NCI-H2081 treated with DMSO at 0.1 percent for 48 hours (cell line): Measurements from ENCODE around the gene MAP4K4.
"Not testable (repeated sequence)": the region's sequence is repeated elsewhere in the genome, so short reads cannot be mapped to it uniquely, and the experiment has no call there.

Source experiments
- DNase-seq: peaks from one replicate; lab custom pipeline; 2025; lab: John Stamatoyannopoulos, UW

Gene MAP4K4

DNA sequence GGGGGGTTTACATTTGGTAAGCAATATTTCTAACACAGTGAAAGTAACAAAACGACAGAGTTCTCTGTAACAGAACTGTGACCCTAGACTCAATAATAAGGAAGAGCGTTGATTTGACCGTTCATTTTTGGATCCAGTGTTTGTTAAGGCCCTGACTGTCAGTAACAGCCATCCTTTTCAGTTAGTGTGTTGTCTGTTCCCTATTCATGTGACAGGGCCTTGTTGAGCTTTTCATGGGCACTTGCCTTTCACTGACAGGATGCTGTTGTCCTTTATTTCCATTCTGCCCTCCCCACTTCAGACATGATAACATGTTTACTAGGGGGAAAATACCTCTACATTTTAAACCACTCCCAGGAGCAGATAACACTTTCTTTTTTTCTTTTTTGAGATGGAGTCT lies 45.8 kb downstream of the MAP4K4 start:
- no peak for DNase-seq

DNA sequence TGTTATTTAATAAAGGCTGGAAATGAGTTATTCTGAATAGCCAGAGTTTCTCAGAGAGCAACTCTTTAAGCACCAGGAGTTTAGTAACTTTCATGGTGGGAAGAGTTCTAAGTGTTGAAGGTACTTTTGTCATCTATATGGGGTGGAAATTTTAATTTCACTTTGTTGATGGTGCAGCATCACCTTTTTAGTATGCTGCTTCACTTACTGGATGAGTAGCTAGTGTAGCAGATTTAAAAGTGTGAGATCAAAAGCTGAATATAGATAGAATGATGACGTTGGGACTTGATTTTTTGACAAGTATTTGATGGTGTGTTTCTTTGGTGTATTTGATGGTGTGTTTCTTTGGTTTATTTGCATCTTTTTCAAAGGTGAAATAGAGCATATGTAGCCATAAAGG lies 47.3 kb downstream of the MAP4K4 start:
- DNase-seq: no peak

DNA sequence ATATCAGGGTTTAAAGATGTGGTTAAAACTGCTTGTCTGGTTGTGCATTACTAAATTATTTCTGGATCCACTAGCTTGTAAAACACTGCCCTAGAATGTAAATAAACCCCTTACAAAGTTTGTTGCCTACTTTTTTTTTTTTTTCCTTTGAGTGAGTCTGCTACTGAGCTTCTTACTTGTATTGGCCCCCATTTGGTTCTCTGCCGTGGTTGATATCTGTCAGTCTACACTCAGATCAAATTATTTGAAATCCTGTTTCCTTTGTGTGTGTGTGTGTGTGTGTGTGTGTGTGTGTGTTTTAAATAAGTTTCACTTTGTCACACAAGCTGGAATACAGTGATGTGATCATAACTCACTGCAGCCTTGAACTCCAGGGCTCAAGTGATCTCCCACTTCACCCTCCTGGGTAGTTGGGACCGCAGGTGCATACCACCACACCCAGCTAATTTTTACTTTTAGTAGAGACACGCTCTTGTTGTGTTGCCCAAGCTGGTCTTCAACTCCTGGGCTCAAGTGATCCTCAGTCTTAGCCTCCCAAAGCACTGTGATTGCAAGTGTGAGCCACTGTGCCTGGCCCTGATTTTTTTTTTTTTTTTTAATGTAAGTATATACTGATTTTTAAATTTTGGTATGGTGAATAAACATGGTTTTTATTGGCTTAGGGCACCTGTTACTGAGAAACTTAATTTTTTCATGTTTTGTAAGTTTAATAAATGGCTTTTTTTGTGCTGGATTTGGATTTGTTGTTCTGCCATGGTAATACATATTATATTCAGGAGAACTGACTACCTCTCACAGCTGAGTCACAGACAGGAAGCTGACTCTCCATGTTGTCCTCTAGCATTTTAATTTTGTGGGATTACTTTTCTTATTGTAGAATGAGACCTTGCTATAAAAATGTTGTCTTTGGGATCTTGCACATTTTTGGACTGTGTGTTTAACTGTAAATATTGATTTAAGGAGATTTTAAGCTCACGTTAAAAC lies 48.5 kb downstream of the MAP4K4 start:
- no peak for DNase-seq

DNA sequence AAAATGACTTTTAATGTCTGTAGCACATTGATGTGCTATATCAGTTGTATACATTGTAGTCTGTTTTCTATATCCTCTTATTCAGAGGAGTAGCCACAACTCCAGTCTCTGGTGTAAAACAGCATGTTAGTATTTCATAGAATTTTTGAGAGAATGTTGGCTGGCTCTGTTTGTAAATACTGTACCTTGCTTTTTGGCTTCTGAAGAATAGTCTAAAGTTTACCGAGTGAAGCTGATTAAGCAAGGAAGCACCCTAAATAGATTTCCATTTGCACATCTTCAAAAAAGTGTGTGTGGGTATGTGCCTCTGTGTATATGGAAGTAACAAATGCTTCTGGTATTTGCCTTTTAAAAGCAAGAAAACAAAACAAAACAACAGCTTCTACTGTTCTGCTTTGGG lies 50.5 kb downstream of the MAP4K4 start:
- DNase-seq: no peak

DNA sequence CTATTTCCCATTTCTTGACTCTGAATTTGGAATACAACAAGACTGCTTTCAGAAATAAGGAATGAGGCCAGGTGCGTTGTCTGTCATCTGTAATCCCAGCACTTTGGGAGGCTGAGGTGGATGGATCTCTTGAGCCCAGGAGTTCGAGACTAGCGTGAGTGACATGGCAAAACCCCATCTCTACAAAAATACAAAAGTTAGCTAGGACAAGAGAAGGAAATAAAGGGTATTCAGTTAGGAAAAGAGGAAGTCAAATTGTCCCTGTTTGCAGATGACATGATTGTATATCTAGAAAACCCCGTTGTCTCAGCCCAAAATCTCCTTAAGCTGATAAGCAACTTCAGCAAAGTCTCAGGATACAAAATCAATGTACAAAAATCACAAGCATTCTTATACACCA lies 51.0 kb downstream of the MAP4K4 start:
- not testable (repeated sequence) for DNase-seq

DNA sequence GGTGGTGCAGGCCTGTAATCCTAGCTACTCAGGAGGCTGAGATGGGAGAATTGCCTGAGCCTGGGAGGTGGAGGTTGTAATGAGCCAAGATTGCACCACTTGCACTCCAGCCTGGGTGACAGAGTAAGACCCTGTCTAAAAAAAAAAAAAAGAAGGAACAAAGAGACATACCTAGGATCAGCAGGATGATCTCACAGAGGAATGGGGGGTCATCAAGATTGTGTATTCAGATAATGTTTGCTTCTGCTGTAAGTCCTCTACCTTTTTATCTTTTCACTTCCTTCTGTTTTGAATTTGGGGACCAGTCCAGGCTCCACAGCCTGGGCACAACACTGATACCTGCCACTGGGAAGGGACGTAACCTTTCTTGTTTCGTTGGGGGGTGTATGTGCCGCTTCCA lies 53.2 kb downstream of the MAP4K4 start:
- no peak for DNase-seq

DNA sequence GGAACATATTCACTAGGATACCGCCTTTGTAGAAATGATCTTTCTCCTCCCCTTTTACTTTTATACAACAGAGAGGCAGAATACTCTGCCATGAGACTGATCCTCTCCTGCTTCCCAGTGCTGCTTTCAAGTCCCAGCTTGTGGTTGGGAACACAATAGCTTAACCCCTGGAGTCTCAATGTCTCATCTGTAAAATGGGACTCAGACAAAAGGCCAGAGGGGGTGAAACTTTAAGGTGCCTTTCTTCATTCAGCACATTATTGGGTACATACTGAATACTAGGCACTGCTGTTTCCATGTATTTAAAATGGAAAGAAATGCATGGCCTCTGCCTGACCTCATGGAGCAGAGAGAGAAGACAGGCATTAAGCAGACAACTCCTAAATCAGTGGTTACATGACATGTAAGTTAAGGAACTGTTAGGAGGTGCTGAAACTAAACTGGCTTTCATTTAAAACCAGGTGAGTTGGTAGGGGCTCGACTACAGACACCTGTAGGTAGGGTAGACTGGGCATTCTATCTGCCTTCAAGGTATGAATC lies 53.8 kb downstream of the MAP4K4 start:
- no peak for DNase-seq

DNA sequence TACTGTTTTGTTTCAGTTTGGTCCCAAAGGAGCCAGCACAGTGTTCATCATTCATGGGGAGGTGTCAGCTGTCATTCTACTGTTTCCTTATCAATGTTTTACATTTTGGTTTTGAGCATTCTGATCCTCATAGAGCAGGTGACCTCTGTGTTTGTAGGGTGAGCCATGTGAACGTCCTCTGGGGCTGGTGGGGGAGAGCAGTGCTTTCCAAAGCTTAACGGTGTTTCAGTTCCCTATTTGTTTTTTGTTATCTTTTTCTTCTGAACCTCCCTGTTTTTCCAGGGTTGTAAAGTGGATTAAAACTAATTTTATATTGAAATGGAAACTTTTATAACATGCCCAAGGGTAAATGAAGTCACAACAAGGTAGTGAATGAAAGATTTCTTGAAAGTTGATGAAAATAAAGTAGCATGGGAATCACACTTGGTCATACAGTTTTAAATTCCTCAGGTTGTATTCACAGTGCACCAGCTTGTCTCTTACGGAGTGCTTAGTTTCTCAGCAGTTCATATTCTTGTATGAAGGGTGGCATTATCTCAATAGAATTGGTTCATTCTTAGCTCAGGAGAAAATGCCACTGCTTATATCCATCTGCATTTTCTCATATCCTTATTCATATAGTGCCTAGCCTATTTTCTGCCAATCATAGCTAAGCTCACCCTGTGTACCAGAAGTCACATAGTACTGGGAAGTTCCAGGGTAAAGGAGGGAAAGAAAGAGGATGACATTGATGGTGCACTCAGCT lies 54.5 kb downstream of the MAP4K4 start:
- no peak for DNase-seq

DNA sequence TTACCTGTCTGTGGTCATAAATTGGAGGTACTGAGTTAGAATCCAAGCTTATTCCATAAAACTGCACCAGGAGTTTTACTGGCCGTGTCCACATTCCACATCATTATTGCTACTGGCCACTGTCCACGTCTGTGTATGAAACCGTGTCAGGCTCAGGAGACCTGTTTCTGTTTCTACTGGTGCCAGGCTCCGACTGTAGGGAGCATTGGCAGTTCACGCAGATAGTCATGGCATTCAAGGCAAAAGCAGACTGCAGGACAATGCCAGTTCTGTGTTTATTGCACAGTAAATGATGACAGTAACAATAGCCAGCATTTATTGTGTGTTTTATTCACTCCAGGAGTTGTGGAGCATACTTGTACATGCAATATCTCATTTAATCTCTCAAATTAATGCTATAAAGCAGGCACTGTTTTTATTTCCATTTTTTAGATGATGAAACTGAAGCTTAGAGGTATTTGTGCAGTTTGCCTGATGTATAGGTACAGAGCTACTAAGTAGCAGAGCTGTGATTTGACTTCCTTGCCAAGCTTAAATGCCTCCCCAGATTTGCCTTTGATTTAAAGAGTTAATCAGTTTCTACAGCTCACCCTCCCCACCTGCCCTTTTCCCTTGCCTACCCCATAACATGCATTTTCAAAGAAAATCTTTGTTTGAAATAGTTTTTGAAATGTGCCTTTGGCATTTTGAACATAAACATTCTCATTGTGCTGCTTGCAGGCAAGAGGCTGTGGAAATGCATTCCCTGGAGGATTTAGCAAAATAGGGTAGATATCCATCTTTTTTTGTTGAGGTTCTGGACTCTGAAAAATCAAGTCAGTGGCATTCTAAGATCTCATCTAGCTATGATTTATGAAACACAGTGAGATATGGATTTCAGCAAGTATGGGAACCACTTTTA lies 55.5 kb downstream of the MAP4K4 start:
- no peak for DNase-seq

DNA sequence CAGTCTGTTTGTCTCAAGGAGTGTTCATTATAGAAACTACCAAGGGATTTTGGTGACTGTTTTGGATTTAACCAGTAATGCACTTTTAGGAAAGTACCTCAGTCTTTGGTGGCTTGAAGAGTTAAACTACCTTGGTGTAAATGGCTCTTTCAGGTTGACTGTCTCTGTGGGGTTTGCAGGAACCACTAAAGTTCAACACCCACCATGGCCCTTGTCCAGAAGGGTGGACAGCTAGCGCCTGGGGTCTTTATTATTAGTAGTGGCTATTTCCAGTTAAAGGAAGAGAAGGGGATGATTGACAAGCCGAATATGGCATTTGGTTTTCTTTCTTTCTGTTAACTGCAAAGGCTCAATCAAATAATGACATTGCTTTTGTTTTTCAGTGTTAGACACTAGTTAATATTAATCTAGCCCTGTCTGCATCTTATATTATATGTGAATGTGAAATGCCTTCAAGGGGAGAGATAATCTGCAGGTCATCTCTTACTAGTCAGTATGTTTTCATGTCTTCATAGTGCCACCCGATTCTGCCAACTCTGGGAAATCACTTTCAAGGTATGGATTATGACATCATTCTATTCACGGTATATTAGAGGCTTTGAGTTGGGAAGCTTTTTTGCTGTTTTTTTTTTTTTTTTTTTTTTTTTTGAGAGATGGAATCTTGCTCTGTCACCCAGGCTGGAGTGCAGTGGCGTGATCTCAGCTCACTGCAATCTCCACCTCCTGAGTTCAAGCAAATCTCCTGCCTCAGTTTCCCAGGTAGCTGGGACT lies 56.4 kb downstream of the MAP4K4 start:
- DNase-seq: no peak

DNA sequence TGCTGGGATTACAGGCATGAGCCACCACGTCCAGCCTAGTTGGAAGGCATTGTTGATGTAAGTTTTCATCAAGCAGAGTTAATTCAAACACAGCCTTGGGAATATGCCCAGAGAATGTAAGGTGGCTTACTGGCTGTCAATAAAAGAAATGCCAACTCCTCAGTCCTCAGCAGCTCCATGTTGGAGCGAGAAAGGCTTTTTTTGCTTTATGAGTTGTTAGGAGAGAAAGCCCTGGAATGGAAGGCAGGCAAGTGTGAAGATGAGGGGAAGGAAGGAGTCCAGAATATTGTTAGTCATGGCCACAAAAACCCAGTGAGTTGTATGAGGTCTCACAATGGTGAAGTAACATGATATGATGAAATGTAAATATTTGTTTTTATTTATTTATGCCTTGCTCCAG lies 57.1 kb downstream of the MAP4K4 start:
- no peak for DNase-seq

DNA sequence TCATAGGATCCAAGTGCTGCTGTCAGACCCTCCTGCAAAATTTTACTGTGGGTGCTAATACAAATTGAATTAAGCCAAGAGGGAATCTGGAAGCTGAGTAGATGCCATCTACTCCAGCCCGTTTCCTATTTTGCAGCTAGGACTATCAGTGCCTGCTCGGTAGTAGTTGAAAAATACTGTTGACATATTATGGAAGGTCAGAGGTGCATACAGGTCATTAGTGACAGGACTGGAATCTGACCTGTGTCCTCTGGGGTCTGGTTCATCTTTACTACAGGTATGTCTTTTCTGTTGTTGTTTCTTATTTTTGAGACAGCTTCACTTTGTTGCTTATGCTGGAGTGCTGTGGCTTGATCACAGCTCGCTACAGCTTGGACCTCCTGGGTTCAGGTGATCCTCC lies 58.8 kb downstream of the MAP4K4 start:
- DNase-seq: no peak

DNA sequence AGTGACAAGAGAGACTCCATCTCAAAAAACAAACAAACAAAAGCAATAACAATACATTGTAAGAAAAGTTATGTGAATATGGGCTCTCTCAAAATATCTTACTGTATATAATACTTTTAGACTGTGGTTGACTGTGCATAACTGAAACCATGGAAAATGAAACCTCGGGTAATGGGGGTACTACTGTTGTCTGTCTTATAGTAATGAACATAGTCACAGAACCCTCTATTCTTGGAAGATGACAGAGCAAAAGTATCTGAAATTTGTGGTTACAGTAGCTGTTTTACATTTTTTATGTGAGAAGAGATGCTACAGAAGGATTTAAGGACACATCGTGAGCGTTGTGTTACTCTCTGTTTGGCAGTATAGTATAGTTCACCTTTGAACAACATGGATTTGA lies 60.5 kb downstream of the MAP4K4 start:
- DNase-seq: no peak

DNA sequence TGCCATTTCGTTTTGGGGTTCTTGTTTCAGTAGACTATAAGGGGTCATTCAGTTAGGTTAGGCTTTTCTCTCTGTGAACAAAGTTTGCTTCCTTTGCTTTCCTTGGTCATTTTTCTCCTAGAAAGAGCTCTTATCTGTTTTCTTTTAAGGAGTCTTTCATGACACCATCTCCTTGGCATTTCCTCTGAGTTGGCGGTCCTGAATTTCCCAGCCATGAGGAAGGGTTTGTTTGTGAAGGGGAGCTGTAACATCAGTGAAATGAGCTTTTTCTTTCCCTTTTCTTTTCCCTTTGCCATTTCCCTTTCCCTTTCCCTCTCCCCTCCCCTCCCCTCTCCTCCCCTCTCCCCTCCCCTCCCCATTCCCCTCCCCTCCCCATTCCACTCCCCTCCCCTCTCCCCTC lies 61.7 kb downstream of the MAP4K4 start:
- no peak for DNase-seq

DNA sequence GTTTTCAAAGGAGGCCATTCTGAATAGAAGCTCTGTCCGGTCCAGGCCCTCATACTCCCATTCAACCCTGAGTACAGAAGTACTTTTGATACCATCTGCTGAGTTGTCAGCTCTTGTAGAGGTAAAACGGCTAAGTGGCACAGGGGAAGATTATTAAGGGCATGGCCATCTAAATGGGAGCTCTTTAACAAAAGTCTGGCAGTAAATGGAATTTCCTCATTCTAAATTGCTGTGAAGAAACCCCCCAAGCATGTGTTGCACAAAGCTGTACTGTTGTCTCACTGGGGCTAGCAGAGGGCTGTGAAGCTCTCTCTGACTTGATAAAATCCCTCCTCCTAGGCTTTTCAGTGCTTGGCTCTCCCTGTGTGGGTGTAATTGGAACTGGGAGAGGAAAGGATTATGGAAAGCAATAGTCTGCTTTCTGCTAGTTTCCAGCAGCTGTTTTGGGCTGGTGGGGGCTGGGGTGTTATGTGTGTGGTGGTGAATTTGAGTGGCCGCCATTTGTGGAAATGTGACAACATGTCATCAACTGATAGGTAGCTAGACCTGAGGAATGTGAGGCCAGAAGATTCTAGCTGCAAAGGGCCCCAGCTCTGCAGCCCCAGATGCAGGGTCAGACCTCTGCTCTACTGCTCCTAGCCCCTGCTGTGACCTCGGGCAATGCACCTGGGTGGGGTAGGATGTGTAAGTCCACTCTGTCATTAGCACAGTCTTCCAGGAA lies 65.1 kb downstream of the MAP4K4 start:
- DNase-seq: no peak

DNA sequence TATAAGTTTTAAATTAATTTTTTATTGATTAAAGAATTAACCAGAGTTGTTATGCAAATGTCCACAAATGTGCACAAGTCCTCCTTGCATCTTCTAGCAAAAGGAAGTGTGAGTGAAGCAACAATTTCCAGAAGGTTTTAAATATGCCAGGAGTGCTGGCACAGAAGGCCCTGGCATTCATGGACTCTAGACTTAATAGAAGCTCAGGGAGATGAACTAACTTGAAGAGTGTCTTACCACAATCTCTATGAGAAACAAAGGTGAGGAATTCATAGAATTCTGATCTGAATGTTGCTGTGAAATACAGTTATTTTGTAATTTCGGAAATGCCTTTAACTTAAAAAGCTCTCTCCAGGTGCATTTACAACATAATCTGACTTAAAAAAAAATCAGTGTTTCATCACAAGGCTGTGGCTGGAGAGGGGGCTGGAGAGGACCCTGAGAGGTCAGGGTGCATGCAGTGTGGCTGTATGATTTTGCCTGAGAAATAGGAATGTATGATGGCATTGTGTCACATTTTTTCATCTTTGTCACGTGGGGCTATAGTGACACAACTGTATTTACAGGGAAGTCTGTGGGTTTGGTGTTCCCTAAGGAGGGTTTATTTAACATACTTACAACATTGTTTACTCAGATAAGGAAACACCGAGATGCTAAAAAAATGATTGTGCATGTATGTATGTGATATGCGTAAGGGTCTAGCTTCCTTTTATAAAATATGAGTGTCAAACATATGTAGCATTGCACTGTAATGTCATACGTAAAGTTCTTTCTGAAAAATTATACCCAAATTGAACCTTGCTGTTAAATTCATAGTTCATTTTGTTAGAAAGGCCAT lies 66.2 kb downstream of the MAP4K4 start:
- no peak for DNase-seq

DNA sequence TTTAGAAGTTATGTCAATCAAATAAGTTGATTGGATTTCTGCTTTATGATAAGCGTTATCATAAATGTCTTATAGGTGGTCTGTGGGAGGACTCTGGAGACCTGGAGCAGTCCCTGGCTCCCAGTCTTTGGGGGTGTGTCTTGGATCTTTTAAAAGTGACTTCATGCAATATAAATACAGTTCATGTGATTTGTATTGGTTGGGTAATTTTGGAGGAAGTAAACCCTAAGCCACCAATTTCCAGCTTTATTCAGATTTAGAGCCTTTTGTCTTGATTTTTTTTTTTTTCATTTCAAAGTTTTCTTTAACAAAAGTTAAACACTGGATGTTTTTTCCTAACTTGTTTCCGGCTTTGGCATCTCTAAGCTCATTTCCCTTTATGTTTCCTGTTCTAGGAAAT lies 68.8 kb downstream of the MAP4K4 start:
- no peak for DNase-seq

DNA sequence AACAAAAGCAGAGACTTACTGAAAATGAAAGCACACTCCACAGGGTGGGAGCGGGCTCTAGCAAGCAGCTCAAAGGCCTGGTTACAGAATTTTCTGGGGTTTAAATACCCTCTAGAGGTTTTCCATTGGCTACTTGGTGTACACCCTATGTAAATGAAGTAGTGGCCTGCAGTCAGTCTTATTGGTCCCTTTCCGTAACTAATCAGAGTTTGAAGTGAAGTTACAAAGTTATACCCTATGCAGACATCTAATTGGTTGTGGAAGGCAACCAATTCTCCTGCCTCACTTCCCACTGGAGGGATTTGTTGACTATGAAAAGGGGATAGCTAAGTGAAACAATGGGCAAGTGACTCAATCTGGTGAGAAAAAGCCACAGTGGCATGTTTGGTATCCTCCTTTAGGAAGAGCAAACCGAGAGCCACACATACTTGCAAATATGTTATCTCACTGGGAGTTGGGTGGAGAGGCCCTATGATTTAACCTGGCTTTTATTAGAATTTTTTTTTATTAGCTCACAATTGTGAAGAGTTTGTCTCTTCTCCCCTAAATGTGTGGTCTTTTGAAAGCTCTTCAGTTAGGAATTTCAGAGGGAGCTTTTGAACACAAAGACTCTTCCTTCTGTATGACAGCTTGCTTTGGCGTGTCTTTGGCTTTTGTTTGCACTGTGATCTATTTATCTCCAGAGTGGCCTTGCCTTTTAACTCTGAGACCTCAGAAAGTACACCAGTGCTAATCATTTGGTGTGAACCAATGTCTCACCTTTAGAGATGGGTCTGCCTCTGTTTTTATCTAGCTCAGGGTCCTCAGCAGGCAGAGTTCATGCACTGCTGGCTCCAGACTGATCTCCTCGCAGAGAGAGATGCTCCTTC lies 69.6 kb downstream of the MAP4K4 start:
- DNase-seq: no peak
